HCT116 (cell line): ENCODE results near the gene C14orf180.

ENCODE experiments used
- CEBPB ChIP-seq: IDR thresholded peaks from 2 replicates; pipeline ENCODE4 v1.6.1; 2012; ENCODE audit warnings: low read depth
- EGR1 ChIP-seq: IDR thresholded peaks from 2 replicates; pipeline ENCODE4 v1.6.1; 2012; ENCODE audit warnings: low read depth
- EZH2phosphoT487 ChIP-seq: fragments of 200-600 bp; IDR thresholded peaks from 2 replicates; pipeline ENCODE4 v1.6.1; 2018; ENCODE audit warnings: antibody characterized with exemption, borderline replicate concordance
- FOSL1 ChIP-seq: IDR thresholded peaks from 2 replicates; pipeline ENCODE4 v1.6.1; 2012; ENCODE audit warnings: low read depth
- JUND ChIP-seq: IDR thresholded peaks from 2 replicates; pipeline ENCODE4 v1.6.1; 2012
- POLR2A ChIP-seq: IDR thresholded peaks from 2 replicates; pipeline ENCODE4 v1.7.0; 2011; ENCODE audit warnings: borderline replicate concordance; ENCODE audit not compliant: insufficient read depth, insufficient read length; ENCODE audit errors: extremely low read depth
- POLR2AphosphoS5 ChIP-seq: IDR thresholded peaks from 2 replicates; pipeline ENCODE4 v1.6.1; 2011; ENCODE audit warnings: mild to moderate bottlenecking, low read depth, low read length, moderate library complexity
- ZFX ChIP-seq: fragments of 450-650 bp; IDR thresholded peaks from 2 replicates; pipeline ENCODE4 v1.6.1; 2017
- ZNF274 ChIP-seq: fragments of 200-500 bp; sonication (Bioruptor generic); IDR thresholded peaks from 2 replicates; pipeline ENCODE4 v1.6.1; 2014; ENCODE audit warnings: mild to moderate bottlenecking, low read depth, low read length, inconsistent platforms
- TF ChIP-seq, protein P1 (sequence below), 3 experiments: fragments of 200-600 bp in 1 of 3; sonication (generic) in 1 of 3; IDR thresholded peaks in 2 of 3; conservative IDR thresholded peaks in 1 of 3; 2 replicates each; pipeline ENCODE4 v1.5.1; 2012 to 2017; ENCODE audit warnings: low read depth in 2 of 3, low read length in 2 of 3, antibody characterized with exemption in 1 of 3, borderline replicate concordance in 1 of 3, control low read depth in 1 of 3, mild to moderate bottlenecking in 1 of 3, mixed read lengths in 1 of 3, mixed run types in 1 of 3, moderate library complexity in 1 of 3; ENCODE audit not compliant: insufficient read depth in 1 of 3
- TF ChIP-seq, protein P2 (sequence below): IDR thresholded peaks from 2 replicates; pipeline ENCODE4 v1.6.1; 2012; ENCODE audit warnings: low read depth
- TF ChIP-seq, protein P3 (sequence below): IDR thresholded peaks from 2 replicates; pipeline ENCODE4 v1.6.1; 2012
- TF ChIP-seq, protein P4 (sequence below): IDR thresholded peaks from 2 replicates; pipeline ENCODE4 v1.6.1; 2012

DNA sequence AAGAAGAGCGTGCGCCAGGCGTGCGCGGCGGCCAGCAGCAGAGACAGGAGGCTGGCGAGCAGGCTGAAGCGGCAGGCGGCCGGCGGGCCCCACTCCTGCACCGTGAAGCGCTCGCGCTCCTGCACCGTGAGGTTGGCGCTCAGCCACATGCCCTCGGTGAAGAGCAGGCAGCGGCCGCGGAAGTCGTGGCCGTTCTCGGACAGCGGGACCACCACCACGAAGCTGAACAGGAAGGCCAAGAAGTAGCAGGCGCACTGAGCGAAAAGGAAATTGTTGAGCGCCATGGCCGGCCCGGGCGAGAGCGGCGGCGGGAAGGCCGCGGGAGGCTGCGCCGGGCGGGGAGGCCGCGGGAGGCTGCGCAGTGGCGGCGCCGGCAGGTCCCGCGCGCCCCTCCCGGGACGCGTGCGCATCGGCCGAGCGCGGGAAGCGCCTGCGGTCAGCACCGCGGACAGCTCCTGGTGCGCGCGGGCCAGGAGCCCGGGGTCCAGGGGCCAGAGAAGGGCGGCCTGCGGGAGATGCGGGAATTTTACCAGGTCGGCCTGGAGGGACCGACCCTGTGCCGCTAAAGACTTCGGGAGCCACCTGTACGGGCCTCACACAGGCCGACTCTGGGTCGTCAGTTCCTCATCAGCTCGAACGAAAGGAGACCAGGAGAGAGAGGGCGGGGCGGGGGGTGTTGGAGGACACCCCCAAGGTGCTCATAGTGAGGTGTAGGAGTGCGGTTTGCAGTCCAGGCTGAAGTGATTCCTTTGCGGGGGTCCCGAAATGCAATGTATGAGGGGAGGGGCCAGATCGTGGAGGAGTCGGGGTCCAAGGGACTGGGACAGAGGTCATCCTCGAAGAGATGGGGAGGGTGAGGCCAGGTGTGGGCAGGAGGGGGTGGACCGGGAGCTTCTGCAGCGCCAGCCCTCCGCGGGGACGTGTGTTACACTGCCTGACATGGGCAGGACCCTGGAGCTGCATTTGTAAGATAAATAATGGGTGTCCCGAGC, 25.2 kb downstream of the C14orf180 start, which contains the start of gene TMEM179:
- TF ChIP-seq, protein P1, sequence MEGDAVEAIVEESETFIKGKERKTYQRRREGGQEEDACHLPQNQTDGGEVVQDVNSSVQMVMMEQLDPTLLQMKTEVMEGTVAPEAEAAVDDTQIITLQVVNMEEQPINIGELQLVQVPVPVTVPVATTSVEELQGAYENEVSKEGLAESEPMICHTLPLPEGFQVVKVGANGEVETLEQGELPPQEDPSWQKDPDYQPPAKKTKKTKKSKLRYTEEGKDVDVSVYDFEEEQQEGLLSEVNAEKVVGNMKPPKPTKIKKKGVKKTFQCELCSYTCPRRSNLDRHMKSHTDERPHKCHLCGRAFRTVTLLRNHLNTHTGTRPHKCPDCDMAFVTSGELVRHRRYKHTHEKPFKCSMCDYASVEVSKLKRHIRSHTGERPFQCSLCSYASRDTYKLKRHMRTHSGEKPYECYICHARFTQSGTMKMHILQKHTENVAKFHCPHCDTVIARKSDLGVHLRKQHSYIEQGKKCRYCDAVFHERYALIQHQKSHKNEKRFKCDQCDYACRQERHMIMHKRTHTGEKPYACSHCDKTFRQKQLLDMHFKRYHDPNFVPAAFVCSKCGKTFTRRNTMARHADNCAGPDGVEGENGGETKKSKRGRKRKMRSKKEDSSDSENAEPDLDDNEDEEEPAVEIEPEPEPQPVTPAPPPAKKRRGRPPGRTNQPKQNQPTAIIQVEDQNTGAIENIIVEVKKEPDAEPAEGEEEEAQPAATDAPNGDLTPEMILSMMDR (IDR thresholded peaks at IDR 0.05 in 2 of 3, conservative IDR thresholded peaks at IDR 0.05 in 1 of 3; ENCODE audit: borderline replicate concordance in 1 of 3, insufficient read depth in 1 of 3, low read depth in 2 of 3, low read length in 2 of 3): no peak
- TF ChIP-seq ZNF274 (no peak), POLR2A (no peak), EGR1 (no peak), POLR2AphosphoS5 (no peak), JUND (no peak), ZFX (no peak), FOSL1 (no peak), CEBPB (no peak), EZH2phosphoT487 (no peak)
- TF ChIP-seq, protein P2, sequence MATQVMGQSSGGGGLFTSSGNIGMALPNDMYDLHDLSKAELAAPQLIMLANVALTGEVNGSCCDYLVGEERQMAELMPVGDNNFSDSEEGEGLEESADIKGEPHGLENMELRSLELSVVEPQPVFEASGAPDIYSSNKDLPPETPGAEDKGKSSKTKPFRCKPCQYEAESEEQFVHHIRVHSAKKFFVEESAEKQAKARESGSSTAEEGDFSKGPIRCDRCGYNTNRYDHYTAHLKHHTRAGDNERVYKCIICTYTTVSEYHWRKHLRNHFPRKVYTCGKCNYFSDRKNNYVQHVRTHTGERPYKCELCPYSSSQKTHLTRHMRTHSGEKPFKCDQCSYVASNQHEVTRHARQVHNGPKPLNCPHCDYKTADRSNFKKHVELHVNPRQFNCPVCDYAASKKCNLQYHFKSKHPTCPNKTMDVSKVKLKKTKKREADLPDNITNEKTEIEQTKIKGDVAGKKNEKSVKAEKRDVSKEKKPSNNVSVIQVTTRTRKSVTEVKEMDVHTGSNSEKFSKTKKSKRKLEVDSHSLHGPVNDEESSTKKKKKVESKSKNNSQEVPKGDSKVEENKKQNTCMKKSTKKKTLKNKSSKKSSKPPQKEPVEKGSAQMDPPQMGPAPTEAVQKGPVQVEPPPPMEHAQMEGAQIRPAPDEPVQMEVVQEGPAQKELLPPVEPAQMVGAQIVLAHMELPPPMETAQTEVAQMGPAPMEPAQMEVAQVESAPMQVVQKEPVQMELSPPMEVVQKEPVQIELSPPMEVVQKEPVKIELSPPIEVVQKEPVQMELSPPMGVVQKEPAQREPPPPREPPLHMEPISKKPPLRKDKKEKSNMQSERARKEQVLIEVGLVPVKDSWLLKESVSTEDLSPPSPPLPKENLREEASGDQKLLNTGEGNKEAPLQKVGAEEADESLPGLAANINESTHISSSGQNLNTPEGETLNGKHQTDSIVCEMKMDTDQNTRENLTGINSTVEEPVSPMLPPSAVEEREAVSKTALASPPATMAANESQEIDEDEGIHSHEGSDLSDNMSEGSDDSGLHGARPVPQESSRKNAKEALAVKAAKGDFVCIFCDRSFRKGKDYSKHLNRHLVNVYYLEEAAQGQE: peak; percentile 50
- TF ChIP-seq, protein P3, sequence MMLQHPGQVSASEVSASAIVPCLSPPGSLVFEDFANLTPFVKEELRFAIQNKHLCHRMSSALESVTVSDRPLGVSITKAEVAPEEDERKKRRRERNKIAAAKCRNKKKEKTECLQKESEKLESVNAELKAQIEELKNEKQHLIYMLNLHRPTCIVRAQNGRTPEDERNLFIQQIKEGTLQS: no peak
- TF ChIP-seq, protein P4, sequence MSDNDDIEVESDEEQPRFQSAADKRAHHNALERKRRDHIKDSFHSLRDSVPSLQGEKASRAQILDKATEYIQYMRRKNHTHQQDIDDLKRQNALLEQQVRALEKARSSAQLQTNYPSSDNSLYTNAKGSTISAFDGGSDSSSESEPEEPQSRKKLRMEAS: no peak
